Measurements from ENCODE around the gene BANP.
"Not testable (repeated sequence)": the region's sequence is repeated elsewhere in the genome, so short reads cannot be mapped to it uniquely, and the experiment has no call there.

BANP gene

DNA sequence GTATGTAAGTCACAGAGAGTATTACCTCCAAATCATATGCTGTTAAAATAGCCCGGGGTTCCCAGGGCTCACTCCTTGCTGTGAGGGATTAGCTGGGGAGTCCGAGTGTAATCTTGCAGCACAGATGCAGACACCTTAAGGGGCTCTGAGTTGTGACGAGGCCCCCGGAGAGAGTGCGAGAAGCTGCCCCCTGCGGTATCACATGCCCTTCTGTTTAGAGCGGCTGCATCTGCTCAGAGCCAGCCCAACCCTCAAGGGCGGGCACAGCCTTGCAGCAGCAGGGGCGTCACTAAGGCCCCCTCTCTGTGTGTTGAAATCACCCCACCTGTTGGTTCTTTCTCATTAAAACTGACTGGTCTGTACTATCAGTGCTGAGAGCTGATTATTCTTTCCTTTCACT, 37.4 kb downstream of the BANP start:
- not testable (repeated sequence) for H3K27me3 ChIP-seq (ENCODE audit: low read depth, low read length); H3K4me1 ChIP-seq (ENCODE audit: control insufficient read depth in 1 of 2, insufficient read depth in 2 of 2, low read length in 2 of 2); H3K27ac ChIP-seq (ENCODE audit: low read length); H3K9me3 ChIP-seq (ENCODE audit: control insufficient read depth in 1 of 2, low read length in 2 of 2); H3K4me3 ChIP-seq (ENCODE audit: low read depth in 1 of 2, low read length in 2 of 2); H3K36me3 ChIP-seq (ENCODE audit: control insufficient read depth in 1 of 2, insufficient read depth in 2 of 2, low read length in 2 of 2)

DNA sequence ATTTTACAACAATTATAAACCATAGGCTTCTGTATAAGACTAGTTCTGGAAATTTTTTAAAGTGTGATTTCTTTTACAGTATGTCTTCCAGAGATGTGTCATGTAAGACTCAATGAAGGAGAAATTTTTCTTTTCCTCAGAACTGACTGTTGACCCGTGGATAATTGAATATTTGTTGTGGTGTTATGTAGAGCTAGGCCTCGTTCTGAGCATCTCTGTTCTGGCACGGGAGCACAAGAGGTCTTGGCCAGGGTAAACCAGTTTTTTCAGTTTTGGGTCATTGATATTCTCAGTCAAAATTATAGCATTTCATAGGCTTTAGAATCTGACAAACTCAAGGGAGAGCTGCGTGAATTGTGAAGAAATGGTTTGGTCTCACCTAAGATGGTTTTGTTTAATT, 39.0 kb downstream of the BANP start:
- H3K36me3 ChIP-seq (ENCODE audit: control insufficient read depth in 1 of 2, insufficient read depth in 2 of 2, low read length in 2 of 2); H3K4me3 ChIP-seq (ENCODE audit: low read depth in 1 of 2, low read length in 2 of 2); H3K4me1 ChIP-seq (ENCODE audit: control insufficient read depth in 1 of 2, insufficient read depth in 2 of 2, low read length in 2 of 2); H3K27me3 ChIP-seq (ENCODE audit: low read depth, low read length); H3K27ac ChIP-seq (ENCODE audit: low read length); H3K9me3 ChIP-seq (ENCODE audit: control insufficient read depth in 1 of 2, low read length in 2 of 2): not testable (repeated sequence)

DNA sequence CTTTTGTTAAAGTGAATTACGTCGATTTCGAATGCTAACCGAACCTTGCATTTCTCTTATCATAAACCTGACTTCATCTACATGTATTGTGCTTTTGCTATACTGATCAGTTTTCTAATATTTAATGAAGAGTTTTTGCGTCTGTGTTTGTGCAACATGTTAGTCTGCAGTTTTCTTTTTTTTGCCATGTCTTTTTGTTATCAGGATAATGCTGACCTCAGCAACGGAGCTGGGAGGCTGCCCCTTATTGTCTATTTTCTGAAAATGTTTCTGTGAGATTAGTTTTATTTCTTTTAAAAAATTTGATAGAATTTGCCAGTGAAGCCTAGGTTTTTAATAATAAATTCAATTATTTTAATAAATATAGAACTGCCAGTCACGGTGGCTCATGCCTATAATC, 40.9 kb downstream of the BANP start:
- not testable (repeated sequence) for H3K4me1 ChIP-seq (ENCODE audit: control insufficient read depth in 1 of 2, insufficient read depth in 2 of 2, low read length in 2 of 2)

DNA sequence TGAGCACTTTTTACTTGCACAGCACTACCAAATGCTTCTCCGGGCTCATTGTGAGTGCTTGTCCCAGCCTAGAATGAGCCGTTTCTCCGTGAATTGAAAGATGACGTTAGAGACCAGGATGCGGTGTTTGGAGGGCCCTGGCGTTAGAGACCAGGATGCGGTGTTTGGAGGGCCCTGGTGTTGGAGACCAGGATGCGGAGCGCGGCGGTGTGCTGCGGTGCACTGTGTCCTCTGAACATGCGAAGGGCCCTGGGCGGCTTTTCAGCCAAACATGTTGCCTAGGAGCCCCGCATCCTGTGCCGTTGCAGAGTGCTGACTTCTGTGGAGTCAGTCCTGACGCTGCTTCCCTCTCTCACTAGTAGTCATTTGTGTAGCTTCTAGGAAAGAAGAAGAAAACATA, 42.7 kb downstream of the BANP start:
- peaks cover 0 to 4% of the 10 kb centered on the region in 2 donors for H3K36me3 ChIP-seq (ENCODE audit: control insufficient read depth in 1 of 2, insufficient read depth in 2 of 2, low read length in 2 of 2)
- no peaks in the 10 kb centered on the region for H3K27me3 ChIP-seq (ENCODE audit: low read depth, low read length)
- H3K4me3 ChIP-seq (ENCODE audit: low read depth in 1 of 2, low read length in 2 of 2) = no peak overlapping the region
- no peaks in the 10 kb centered on the region for H3K4me1 ChIP-seq (ENCODE audit: control insufficient read depth in 1 of 2, insufficient read depth in 2 of 2, low read length in 2 of 2)
- H3K9me3 ChIP-seq (ENCODE audit: control insufficient read depth in 1 of 2, low read length in 2 of 2) = no peaks in the 10 kb centered on the region
- H3K27ac ChIP-seq (ENCODE audit: low read length) = no peak overlapping the region

More for the DNA sequence above, 40.9 kb downstream of the BANP start:
- H3K27ac ChIP-seq (ENCODE audit: low read length); H3K9me3 ChIP-seq (ENCODE audit: control insufficient read depth in 1 of 2, low read length in 2 of 2); H3K36me3 ChIP-seq (ENCODE audit: control insufficient read depth in 1 of 2, insufficient read depth in 2 of 2, low read length in 2 of 2); H3K27me3 ChIP-seq (ENCODE audit: low read depth, low read length); H3K4me3 ChIP-seq (ENCODE audit: low read depth in 1 of 2, low read length in 2 of 2): not testable (repeated sequence)

DNA sequence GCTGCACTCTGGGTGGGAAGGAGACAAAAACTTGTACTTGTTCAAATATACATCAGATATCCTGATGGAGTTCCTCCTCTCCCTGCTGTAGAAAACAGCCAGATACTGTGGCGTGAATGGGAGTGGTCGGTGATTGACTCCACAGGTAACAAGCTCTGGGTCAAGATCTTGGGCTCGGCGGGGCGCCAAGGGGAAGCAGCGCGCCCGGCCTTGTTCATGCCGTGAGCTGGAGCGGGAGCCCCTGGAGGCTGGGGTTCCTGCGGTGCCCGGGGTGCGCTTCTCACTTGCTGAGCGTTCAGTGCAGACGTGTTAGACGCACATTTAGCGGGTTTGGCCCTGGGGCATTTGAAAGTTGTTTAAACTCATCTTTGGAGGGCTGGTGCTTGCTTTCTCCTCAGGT, 44.4 kb downstream of the BANP start:
- H3K27ac ChIP-seq (ENCODE audit: low read length) = no peak overlapping the region
- no peak overlapping the region for H3K4me3 ChIP-seq (ENCODE audit: low read depth in 1 of 2, low read length in 2 of 2)
- no peaks in the 10 kb centered on the region for H3K27me3 ChIP-seq (ENCODE audit: low read depth, low read length)
- H3K36me3 ChIP-seq (ENCODE audit: control insufficient read depth in 1 of 2, insufficient read depth in 2 of 2, low read length in 2 of 2) = peaks cover 0 to 8% of the 10 kb centered on the region in 2 donors
- H3K9me3 ChIP-seq (ENCODE audit: control insufficient read depth in 1 of 2, low read length in 2 of 2) = no peaks in the 10 kb centered on the region
- no peaks in the 10 kb centered on the region for H3K4me1 ChIP-seq (ENCODE audit: control insufficient read depth in 1 of 2, insufficient read depth in 2 of 2, low read length in 2 of 2)

DNA sequence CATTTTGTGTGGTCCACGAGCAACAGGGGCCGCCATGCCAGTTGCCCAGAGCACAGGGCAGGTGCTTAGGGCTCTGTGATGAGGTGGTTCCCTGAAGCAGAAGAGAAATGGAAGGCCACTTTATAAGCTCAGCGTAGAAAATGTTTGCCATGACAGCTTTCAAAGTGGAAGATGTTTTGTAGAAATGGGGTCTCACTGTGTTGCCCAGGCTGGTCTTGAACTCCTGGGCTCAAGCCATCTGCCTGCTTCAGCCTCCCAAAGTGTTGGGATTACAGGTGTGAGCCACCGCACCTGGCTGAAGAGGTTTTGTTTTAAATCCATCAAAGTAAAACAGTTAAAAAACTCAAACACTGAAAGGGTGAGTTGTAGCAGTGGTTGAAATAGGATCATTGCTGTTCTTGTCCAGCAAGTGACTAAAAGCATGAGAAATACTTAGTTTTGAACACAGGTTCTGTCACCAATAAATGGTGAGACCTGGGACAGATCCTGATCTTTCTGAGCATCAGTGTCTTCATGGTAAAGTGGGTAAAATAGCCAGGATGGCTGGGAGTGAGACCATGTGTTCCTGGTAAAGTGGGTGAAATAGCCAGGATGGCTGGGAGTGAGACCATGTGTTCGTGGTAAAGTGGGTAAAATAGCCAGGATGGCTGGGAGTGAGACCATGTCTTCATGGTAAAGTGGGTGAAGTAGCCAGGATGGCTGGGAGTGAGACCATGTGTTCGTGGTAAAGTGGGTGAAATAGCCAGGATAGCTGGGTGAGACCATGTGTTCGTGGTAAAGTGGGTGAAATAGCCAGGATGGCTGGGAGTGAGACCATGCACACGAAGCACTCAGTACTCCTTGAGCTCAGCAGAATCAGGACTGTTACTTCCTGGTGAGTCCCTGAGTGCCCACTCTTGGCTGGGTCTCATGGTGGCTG, 46.0 kb downstream of the BANP start:
- no peaks in the 10 kb centered on the region for H3K4me1 ChIP-seq (ENCODE audit: control insufficient read depth in 1 of 2, insufficient read depth in 2 of 2, low read length in 2 of 2)
- no peak overlapping the region for H3K4me3 ChIP-seq (ENCODE audit: low read depth in 1 of 2, low read length in 2 of 2)
- H3K27ac ChIP-seq (ENCODE audit: low read length) = no peak overlapping the region
- H3K36me3 ChIP-seq (ENCODE audit: control insufficient read depth in 1 of 2, insufficient read depth in 2 of 2, low read length in 2 of 2) = peaks cover 0 to 8% of the 10 kb centered on the region in 2 donors
- H3K27me3 ChIP-seq (ENCODE audit: low read depth, low read length) = no peaks in the 10 kb centered on the region
- H3K9me3 ChIP-seq (ENCODE audit: control insufficient read depth in 1 of 2, low read length in 2 of 2) = no peaks in the 10 kb centered on the region

DNA sequence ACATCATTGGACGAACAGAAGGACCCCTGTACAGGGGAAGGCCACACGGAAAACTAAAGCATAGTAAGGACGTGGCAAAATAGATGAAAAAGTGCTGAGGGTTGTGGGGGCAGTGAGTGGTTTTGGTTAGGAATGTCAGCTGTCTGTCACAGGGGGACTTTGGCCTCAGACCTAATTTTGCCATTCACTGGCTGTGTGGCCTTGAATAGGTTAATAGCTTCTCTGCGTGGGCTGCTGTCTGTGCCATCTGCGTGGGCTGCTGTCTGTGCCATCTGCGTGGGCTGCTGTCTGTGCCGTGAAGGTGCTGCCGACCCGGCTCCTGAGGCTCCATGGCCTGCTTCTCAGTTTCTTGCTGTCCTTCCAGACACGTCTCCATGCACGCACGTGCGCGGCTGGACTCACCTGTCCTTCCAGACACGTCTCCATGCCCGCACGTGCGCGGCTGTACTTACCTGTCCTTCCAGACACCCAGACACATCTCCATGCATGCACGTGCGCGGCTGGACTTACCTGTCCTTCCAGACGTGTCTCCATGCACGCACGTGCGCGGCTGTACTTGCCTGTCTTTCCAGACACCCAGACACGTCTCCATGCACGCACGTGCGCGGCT, 47.1 kb downstream of the BANP start:
- H3K27me3 ChIP-seq (ENCODE audit: low read depth, low read length); H3K9me3 ChIP-seq (ENCODE audit: control insufficient read depth in 1 of 2, low read length in 2 of 2); H3K4me1 ChIP-seq (ENCODE audit: control insufficient read depth in 1 of 2, insufficient read depth in 2 of 2, low read length in 2 of 2); H3K27ac ChIP-seq (ENCODE audit: low read length); H3K4me3 ChIP-seq (ENCODE audit: low read depth in 1 of 2, low read length in 2 of 2); H3K36me3 ChIP-seq (ENCODE audit: control insufficient read depth in 1 of 2, insufficient read depth in 2 of 2, low read length in 2 of 2): not testable (repeated sequence)

DNA sequence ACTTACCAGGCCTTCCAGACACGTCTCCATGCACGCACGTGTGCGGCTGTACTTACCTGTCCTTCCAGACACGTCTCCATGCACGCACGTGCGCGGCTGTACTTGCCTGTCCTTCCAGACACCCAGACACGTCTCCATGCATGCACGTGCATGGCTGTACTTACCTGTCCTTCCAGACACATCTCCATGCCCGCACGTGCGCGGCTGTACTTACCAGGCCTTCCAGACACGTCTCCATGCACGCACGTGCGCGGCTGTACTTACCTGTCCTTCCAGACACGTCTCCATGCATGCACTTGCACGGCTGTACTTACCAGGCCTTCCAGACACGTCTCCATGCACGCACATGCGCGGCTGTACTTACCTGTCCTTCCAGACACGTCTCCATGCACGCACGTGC, 47.8 kb downstream of the BANP start:
- not testable (repeated sequence) for H3K9me3 ChIP-seq (ENCODE audit: control insufficient read depth in 1 of 2, low read length in 2 of 2); H3K36me3 ChIP-seq (ENCODE audit: control insufficient read depth in 1 of 2, insufficient read depth in 2 of 2, low read length in 2 of 2); H3K4me3 ChIP-seq (ENCODE audit: low read depth in 1 of 2, low read length in 2 of 2); H3K27me3 ChIP-seq (ENCODE audit: low read depth, low read length); H3K27ac ChIP-seq (ENCODE audit: low read length); H3K4me1 ChIP-seq (ENCODE audit: control insufficient read depth in 1 of 2, insufficient read depth in 2 of 2, low read length in 2 of 2)

DNA sequence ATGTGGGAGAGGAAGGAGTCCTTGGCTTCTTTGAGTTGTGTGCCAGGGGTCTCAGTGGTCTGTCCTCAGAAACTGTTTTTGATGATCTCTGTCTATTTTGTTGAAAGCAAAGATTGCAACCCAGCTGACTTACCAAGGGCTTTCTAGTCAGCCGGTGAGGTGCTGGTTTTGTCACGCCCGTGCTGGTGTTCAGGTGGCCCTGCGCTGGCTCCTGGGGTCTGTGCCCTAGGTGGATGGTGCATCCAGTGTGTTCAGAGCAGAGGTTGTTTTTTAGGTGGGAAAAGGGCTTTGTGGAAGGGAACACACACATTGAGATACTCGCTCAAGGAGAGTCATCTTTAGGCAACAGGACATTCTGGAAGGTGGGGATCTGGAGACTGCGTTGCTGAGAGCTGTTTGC, 51.0 kb downstream of the BANP start:
- H3K36me3 ChIP-seq (ENCODE audit: control insufficient read depth in 1 of 2, insufficient read depth in 2 of 2, low read length in 2 of 2) = peaks cover 9 to 14% of the 10 kb centered on the region in 2 donors
- H3K9me3 ChIP-seq (ENCODE audit: control insufficient read depth in 1 of 2, low read length in 2 of 2) = no peaks in the 10 kb centered on the region
- H3K4me1 ChIP-seq (ENCODE audit: control insufficient read depth in 1 of 2, insufficient read depth in 2 of 2, low read length in 2 of 2) = no peaks in the 10 kb centered on the region
- H3K27ac ChIP-seq (ENCODE audit: low read length) = no peak overlapping the region
- H3K27me3 ChIP-seq (ENCODE audit: low read depth, low read length) = no peaks in the 10 kb centered on the region
- H3K4me3 ChIP-seq (ENCODE audit: low read depth in 1 of 2, low read length in 2 of 2) = no peak overlapping the region

DNA sequence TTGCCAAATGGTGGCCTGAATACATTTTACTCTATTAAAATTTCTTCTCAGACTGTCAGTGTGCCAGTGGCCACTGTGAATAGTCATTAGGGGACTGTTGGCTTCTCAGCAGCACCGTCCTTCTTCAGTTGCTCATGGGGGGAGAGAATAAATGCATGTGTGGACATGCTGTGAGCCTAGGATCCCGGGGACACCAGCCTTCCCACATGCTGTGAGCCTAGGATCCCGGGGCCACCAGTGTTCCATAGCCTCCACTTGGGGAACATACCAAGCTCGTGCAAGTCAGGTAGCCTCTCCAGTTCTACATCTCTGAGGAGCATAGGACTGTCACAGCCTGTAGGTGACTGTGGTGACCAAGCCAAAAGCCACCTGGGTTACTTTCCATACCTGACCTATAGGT, 51.5 kb downstream of the BANP start:
- H3K4me3 ChIP-seq (ENCODE audit: low read depth in 1 of 2, low read length in 2 of 2) = no peak overlapping the region
- H3K36me3 ChIP-seq (ENCODE audit: control insufficient read depth in 1 of 2, insufficient read depth in 2 of 2, low read length in 2 of 2) = peaks cover 12 to 18% of the 10 kb centered on the region in 2 donors

DNA sequence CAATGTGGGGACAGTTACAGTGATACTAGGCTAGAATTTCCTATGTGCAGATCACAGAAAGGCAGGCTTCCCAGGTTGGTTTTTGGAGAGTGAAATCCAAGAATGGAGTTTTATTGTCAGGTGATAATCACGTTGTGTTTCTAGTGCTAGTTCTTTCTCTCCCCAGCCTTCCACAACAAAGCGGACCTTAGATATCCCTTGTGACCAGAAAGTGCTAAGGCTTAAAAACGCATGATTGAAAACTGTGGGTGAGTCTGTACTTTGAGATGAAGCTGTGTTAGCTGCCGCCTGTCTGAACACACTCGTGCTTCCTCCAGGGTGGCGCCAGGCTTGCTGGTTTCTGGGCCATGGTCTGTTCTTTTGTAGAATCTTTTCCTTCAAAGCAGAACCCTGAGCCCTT, 52.1 kb downstream of the BANP start:
- Histone ChIP-seq H3K4me3 (ENCODE audit: low read depth in 1 of 2, low read length in 2 of 2) (no peak overlapping the region), H3K27ac (ENCODE audit: low read length) (no peak overlapping the region), H3K27me3 (ENCODE audit: low read depth, low read length) (no peaks in the 10 kb centered on the region), H3K4me1 (ENCODE audit: control insufficient read depth in 1 of 2, insufficient read depth in 2 of 2, low read length in 2 of 2) (no peaks in the 10 kb centered on the region), H3K9me3 (ENCODE audit: control insufficient read depth in 1 of 2, low read length in 2 of 2) (no peaks in the 10 kb centered on the region), H3K36me3 (ENCODE audit: control insufficient read depth in 1 of 2, insufficient read depth in 2 of 2, low read length in 2 of 2) (peaks cover 18 to 23% of the 10 kb centered on the region in 2 donors)

More for the DNA sequence above, 51.5 kb downstream of the BANP start:
- Histone ChIP-seq H3K27ac (ENCODE audit: low read length) (no peak overlapping the region), H3K27me3 (ENCODE audit: low read depth, low read length) (no peaks in the 10 kb centered on the region), H3K9me3 (ENCODE audit: control insufficient read depth in 1 of 2, low read length in 2 of 2) (no peaks in the 10 kb centered on the region), H3K4me1 (ENCODE audit: control insufficient read depth in 1 of 2, insufficient read depth in 2 of 2, low read length in 2 of 2) (no peaks in the 10 kb centered on the region)

DNA sequence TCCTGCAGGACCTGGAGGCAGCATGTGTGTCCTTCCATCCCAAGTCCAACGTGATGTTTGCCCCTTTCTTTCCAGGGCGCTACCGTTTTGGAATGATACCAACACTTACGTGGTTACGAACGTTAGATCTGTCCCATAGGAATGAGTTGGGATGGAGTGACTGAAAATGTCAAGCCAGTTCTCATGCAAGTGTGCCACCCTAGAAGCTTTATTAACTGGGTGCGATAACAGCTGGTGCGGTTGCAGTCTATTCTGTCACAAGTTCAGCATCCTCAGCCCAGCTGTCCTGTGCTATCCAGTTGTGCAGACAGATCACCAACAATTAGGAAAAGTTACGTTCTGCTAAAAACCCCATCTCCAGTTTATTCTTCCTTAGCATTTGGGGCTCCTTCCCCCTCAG, 52.5 kb downstream of the BANP start:
- Histone ChIP-seq H3K27ac (ENCODE audit: low read length) (no peak overlapping the region), H3K27me3 (ENCODE audit: low read depth, low read length) (no peaks in the 10 kb centered on the region), H3K4me3 (ENCODE audit: low read depth in 1 of 2, low read length in 2 of 2) (no peak overlapping the region), H3K9me3 (ENCODE audit: control insufficient read depth in 1 of 2, low read length in 2 of 2) (no peaks in the 10 kb centered on the region), H3K4me1 (ENCODE audit: control insufficient read depth in 1 of 2, insufficient read depth in 2 of 2, low read length in 2 of 2) (no peaks in the 10 kb centered on the region), H3K36me3 (ENCODE audit: control insufficient read depth in 1 of 2, insufficient read depth in 2 of 2, low read length in 2 of 2) (peaks cover 22 to 23% of the 10 kb centered on the region in 2 donors)
